OCI-LY7 (cell line): ENCODE data around the gene MILR1.

ENCODE experiments used
- EZH2phosphoT487 ChIP-seq: fragments of 200-600 bp; sonication (generic); IDR thresholded peaks from 2 replicates; pipeline ENCODE4 v1.6.1; 2018; ENCODE audit warnings: low read depth, borderline replicate concordance, mild to moderate bottlenecking, mixed run types, antibody characterized with exemption, low read length, moderate library complexity, mixed read lengths
- TF ChIP-seq, protein P1 (sequence below): fragments of 200-600 bp; sonication (generic); conservative IDR thresholded peaks from 2 replicates; pipeline ENCODE4 v1.5.1; 2014; ENCODE audit warnings: mild to moderate bottlenecking, antibody characterized with exemption, low read length, moderate library complexity, mixed read lengths

DNA sequence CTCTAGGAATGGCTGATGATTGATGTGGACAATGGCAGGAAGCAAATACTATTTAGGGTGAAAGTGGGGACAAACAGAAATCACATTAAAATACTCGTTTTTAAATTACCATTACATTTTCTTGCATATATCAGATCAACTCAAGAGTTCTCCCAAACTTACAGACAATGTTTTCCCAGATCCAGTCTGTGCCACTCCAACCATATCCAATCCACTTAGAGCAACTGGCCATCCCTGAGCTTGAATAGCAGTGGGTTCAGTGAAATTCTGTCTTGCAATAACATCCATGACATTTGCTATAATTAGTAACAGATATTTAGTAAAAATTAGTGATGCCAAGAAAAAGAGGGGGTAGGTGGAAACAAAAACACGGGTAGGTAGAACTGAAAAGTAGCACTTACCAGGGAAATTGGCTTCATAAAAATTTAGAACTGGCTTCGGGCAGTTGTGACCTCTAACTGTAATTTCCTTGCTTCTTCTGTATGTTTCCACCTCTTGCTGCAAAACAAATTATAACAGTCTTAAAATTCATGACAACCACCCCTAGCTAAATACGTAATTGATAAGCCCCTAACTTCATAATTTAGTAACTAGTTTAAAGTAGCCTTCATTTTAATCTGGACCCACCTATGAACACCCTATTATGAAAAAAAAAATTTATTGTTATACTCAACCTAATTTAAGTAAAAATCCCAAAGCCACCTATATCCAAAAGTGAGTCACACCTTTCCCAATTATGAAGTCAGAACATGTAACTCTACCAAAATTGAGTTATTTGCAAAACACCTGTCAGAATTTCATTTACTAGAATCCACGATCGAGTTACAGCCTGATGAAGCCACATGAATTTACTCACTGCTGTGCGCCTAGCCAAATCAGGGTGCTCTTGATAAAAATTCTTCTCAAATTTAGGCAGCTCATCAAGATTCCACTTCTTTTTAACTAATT lies 55.2 kb downstream of the MILR1 start:
- TF ChIP-seq, protein P1, sequence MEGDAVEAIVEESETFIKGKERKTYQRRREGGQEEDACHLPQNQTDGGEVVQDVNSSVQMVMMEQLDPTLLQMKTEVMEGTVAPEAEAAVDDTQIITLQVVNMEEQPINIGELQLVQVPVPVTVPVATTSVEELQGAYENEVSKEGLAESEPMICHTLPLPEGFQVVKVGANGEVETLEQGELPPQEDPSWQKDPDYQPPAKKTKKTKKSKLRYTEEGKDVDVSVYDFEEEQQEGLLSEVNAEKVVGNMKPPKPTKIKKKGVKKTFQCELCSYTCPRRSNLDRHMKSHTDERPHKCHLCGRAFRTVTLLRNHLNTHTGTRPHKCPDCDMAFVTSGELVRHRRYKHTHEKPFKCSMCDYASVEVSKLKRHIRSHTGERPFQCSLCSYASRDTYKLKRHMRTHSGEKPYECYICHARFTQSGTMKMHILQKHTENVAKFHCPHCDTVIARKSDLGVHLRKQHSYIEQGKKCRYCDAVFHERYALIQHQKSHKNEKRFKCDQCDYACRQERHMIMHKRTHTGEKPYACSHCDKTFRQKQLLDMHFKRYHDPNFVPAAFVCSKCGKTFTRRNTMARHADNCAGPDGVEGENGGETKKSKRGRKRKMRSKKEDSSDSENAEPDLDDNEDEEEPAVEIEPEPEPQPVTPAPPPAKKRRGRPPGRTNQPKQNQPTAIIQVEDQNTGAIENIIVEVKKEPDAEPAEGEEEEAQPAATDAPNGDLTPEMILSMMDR: no peak
- no peak for TF ChIP-seq EZH2phosphoT487
